Renal cortical epithelial cell (primary cell): ENCODE data around the gene SBF2. TPM values are rescaled to one million over a fixed set of nuclear protein-coding genes. Genes with fewer than 3 reads are reported as not detected.

Experiments
- DNase-seq: peaks from one replicate; pipeline ENCODE4 v3.0.0-alpha.2; 2011; ENCODE audit warnings: low read depth
- total RNA-seq: library from RNA; depleted of rRNA; stranded (reverse); fragments of >200 nt; gene quantifications from 2 replicates; pipeline ENCODE4 v1.2.3, GENCODE V29; 2014

SBF2 gene
- total RNA-seq, 1 donor from 2014 or later: 51.4 TPM

GRCh38 chr11:9853929-9854552 is 440.0 kb downstream of the SBF2 start:
- DNase-seq: no peak

GRCh38 chr11:9852465-9852864 is 441.6 kb downstream of the SBF2 start:
- DNase-seq: no peak

GRCh38 chr11:9851366-9851765 is 442.7 kb downstream of the SBF2 start:
- no peak for DNase-seq

- DNase-seq: no peak
Observed at GRCh38 chr11:9850224-9850895, 443.7 kb downstream of the SBF2 start.

GRCh38 chr11:9849389-9849788 is 444.6 kb downstream of the SBF2 start:
- no peak for DNase-seq

GRCh38 chr11:9847636-9848035 is 446.4 kb downstream of the SBF2 start:
- DNase-seq: no peak

- DNase-seq: no peak
Observed at GRCh38 chr11:9842923-9843322, 451.1 kb downstream of the SBF2 start.

- no peak for DNase-seq
Observed at GRCh38 chr11:9840460-9841004, 453.5 kb downstream of the SBF2 start.

GRCh38 chr11:9839550-9839949 is 454.5 kb downstream of the SBF2 start:
- no peak for DNase-seq

GRCh38 chr11:9838961-9839360 is 455.1 kb downstream of the SBF2 start:
- peak; percentile 80 for DNase-seq

- no peak for DNase-seq
Observed at GRCh38 chr11:9838229-9838628, 455.8 kb downstream of the SBF2 start.

- DNase-seq: no peak
Observed at GRCh38 chr11:9834291-9834690, 459.7 kb downstream of the SBF2 start.

- DNase-seq: no peak
Observed at GRCh38 chr11:9831122-9831521, 462.9 kb downstream of the SBF2 start.

- DNase-seq: no peak
Observed at GRCh38 chr11:9827708-9828107, 466.3 kb downstream of the SBF2 start.

- DNase-seq: no peak
Observed at GRCh38 chr11:9826390-9826789, 467.6 kb downstream of the SBF2 start.

GRCh38 chr11:9825895-9826294 is 468.1 kb downstream of the SBF2 start:
- DNase-seq: no peak

- DNase-seq: no peak
Observed at GRCh38 chr11:9825315-9825714, 468.7 kb downstream of the SBF2 start.

GRCh38 chr11:9823887-9824385 is 470.1 kb downstream of the SBF2 start:
- no peak for DNase-seq

GRCh38 chr11:9823439-9823838 is 470.6 kb downstream of the SBF2 start:
- DNase-seq: no peak

- peak; percentile 30 for DNase-seq
Observed at GRCh38 chr11:9821008-9821752, 472.8 kb downstream of the SBF2 start.

- DNase-seq: no peak
Observed at GRCh38 chr11:9820260-9820659, 473.8 kb downstream of the SBF2 start.

- DNase-seq: no peak
Observed at GRCh38 chr11:9817191-9817590, 476.8 kb downstream of the SBF2 start.
